ENCODE data around the gene SELE. TPM values are rescaled to one million over a fixed set of nuclear protein-coding genes. Genes with fewer than 3 reads are reported as not detected.
"Not testable (repeated sequence)": the region's sequence is repeated elsewhere in the genome, so short reads cannot be mapped to it uniquely, and the experiment has no call there.

SELE gene
- total RNA-seq, 1 donor from 2014 or later: not detected

DNA sequence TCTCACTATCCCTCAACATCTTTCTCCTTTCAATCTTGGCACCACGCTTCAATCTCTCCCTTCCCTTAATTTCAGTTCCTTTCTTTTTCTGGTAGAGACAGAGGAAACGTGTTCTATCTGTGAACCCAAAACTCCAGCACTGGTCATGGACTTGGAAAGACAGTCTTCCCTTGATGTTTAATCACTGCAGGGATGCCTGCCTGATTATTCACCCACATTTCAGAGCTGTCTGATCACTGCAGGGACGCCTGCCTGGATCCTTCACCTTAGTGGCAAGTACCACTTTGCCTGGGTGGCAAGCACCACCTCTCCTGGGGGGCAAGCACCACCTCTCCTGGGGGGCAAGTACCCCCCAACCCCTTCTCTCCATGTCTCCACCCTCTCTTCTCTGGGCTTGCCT, 50.2 kb downstream of the SELE start:
- no peaks in the 10 kb centered on the region for H3K9me3 Mint-ChIP-seq (ENCODE audit: unreplicated experiment)
- DNase-seq: no peak
- H3K4me1 Mint-ChIP-seq (ENCODE audit: low read depth, unreplicated experiment): peaks cover 4% of the 10 kb centered on the region
- TF ChIP-seq, protein P1, sequence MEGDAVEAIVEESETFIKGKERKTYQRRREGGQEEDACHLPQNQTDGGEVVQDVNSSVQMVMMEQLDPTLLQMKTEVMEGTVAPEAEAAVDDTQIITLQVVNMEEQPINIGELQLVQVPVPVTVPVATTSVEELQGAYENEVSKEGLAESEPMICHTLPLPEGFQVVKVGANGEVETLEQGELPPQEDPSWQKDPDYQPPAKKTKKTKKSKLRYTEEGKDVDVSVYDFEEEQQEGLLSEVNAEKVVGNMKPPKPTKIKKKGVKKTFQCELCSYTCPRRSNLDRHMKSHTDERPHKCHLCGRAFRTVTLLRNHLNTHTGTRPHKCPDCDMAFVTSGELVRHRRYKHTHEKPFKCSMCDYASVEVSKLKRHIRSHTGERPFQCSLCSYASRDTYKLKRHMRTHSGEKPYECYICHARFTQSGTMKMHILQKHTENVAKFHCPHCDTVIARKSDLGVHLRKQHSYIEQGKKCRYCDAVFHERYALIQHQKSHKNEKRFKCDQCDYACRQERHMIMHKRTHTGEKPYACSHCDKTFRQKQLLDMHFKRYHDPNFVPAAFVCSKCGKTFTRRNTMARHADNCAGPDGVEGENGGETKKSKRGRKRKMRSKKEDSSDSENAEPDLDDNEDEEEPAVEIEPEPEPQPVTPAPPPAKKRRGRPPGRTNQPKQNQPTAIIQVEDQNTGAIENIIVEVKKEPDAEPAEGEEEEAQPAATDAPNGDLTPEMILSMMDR (IDR thresholded peaks at IDR 0.05; ENCODE audit: partially characterized antibody, unreplicated experiment): no peak
- peaks cover 2% of the 10 kb centered on the region for H3K27me3 Mint-ChIP-seq (ENCODE audit: unreplicated experiment)
- no peak overlapping the region for H3K27ac Mint-ChIP-seq (ENCODE audit: unreplicated experiment)
- no peak overlapping the region for H3K4me3 Mint-ChIP-seq (ENCODE audit: unreplicated experiment)
- no peaks in the 10 kb centered on the region for H3K36me3 Mint-ChIP-seq (ENCODE audit: unreplicated experiment)

DNA sequence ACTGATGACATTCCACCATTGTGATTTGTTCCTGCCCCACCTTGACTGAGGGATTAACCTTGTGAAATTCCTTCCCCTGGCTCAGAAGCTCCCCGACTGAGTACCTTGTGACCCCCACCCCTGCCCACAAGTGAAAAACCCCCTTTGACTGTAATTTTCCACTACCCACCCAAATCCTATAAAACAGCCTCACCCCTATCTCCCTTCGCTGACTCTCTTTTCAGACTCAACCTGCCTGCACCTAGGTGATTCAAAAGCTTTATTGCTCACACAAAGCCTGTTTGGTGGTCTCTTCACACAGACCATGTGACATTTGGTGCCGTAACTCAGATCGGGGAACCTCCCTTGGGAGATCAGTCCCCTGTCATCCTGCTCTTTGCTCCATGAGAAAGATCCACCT, 50.7 kb downstream of the SELE start:
- not testable (repeated sequence) for H3K27ac Mint-ChIP-seq (ENCODE audit: unreplicated experiment); H3K36me3 Mint-ChIP-seq (ENCODE audit: unreplicated experiment); H3K27me3 Mint-ChIP-seq (ENCODE audit: unreplicated experiment); DNase-seq; H3K4me1 Mint-ChIP-seq (ENCODE audit: low read depth, unreplicated experiment); H3K4me3 Mint-ChIP-seq (ENCODE audit: unreplicated experiment); H3K9me3 Mint-ChIP-seq (ENCODE audit: unreplicated experiment)

DNA sequence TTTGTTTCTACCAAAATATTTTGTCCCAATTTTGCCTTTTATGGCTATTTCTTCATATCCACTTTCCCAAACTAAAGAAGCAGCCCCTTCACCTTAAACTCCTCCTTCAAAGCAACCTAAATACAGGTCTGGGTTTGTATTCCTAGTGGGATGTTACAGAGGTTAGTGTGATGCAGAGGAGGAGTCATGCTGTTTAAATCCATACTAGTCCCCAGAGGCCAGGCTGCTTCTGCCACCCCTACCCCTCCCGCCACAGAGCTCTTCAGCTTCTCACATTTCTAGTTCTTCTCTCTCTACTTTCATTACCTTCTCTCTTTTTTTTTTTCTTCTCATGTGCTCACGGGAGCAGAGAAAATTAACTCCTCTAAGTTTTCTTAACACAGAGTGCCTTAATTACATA, 51.8 kb downstream of the SELE start:
- TF ChIP-seq, protein P1 (IDR thresholded peaks at IDR 0.05; ENCODE audit: partially characterized antibody, unreplicated experiment): no peak
- H3K36me3 Mint-ChIP-seq (ENCODE audit: unreplicated experiment): no peaks in the 10 kb centered on the region
- peaks cover 2% of the 10 kb centered on the region for H3K27me3 Mint-ChIP-seq (ENCODE audit: unreplicated experiment)
- H3K4me3 Mint-ChIP-seq (ENCODE audit: unreplicated experiment): no peak overlapping the region
- no peak for DNase-seq
- H3K27ac Mint-ChIP-seq (ENCODE audit: unreplicated experiment): no peak overlapping the region
- peaks cover 4% of the 10 kb centered on the region for H3K4me1 Mint-ChIP-seq (ENCODE audit: low read depth, unreplicated experiment)
- no peaks in the 10 kb centered on the region for H3K9me3 Mint-ChIP-seq (ENCODE audit: unreplicated experiment)

DNA sequence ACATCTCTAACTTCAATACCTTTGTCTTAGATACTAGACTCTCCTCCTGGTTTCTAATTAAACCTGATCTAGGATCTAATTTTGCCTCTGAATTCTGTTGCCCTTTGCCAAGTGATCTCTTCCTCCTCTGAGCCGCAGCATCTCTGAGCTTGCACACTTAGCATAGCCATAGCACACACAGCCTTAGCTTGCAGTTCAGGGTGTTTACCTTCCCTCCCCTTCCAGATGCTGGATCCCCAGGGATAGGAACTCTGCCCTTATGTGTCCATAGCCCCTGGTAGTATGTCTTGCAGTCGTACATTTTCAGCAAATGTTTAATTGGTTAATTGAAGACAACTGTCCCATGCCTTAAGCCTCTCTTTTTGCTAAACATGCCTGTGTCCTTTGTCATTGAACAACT, 52.7 kb downstream of the SELE start:
- peaks cover 4% of the 10 kb centered on the region for H3K4me1 Mint-ChIP-seq (ENCODE audit: low read depth, unreplicated experiment)
- H3K4me3 Mint-ChIP-seq (ENCODE audit: unreplicated experiment): no peak overlapping the region
- no peaks in the 10 kb centered on the region for H3K9me3 Mint-ChIP-seq (ENCODE audit: unreplicated experiment)
- TF ChIP-seq, protein P1 (IDR thresholded peaks at IDR 0.05; ENCODE audit: partially characterized antibody, unreplicated experiment): no peak
- no peak overlapping the region for H3K27ac Mint-ChIP-seq (ENCODE audit: unreplicated experiment)
- DNase-seq: no peak
- H3K27me3 Mint-ChIP-seq (ENCODE audit: unreplicated experiment): peaks cover 2% of the 10 kb centered on the region
- H3K36me3 Mint-ChIP-seq (ENCODE audit: unreplicated experiment): no peaks in the 10 kb centered on the region

DNA sequence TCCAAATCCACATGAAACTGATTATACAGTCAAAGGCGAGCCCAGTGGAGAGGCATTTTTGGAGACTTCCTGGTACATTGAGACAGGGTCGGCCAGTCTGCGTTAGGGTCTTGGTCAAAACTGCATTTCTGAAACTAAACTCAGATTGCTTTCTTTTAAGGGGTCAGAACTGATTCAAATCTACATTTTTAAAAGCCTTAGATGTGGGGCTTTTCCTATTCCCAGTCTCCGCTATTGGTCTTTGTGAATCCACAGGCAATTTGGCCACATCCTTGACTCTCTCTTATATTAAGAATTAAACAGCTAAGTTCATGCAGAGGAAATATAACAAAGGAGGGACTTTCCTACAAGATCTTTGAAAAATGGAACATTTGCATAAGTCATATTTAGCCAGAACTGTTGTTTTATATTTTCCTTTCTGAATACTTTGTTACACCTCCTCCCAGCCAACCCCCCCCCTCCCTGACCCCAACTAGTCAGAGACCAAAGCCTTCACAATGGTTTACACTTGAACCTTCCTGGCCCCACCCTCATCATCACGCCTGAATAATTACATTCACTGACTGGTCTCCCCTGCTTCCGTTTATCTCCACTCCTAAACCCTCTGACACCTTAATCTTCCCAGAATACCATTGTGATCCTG, 53.4 kb downstream of the SELE start:
- TF ChIP-seq, protein P1 (IDR thresholded peaks at IDR 0.05; ENCODE audit: partially characterized antibody, unreplicated experiment): no peak
- no peak overlapping the region for H3K4me3 Mint-ChIP-seq (ENCODE audit: unreplicated experiment)
- H3K4me1 Mint-ChIP-seq (ENCODE audit: low read depth, unreplicated experiment): peaks cover 4% of the 10 kb centered on the region
- peaks cover 2% of the 10 kb centered on the region for H3K27me3 Mint-ChIP-seq (ENCODE audit: unreplicated experiment)
- no peak overlapping the region for H3K27ac Mint-ChIP-seq (ENCODE audit: unreplicated experiment)
- no peak for DNase-seq
- no peaks in the 10 kb centered on the region for H3K36me3 Mint-ChIP-seq (ENCODE audit: unreplicated experiment)
- no peaks in the 10 kb centered on the region for H3K9me3 Mint-ChIP-seq (ENCODE audit: unreplicated experiment)

Measured in glutamatergic neuron (in vitro differentiated cells).